Nephron (organoid): ENCODE results near the gene ZNF800.

Experiments
- H3K27ac Mint-ChIP-seq, 3 experiments: 2 replicates each; pipeline ENCODE4 v1.8.0; 2020; ENCODE audit warnings: mixed read lengths in 3 of 3, mild to moderate bottlenecking in 2 of 3, moderate library complexity in 1 of 3
- H3K27me3 Mint-ChIP-seq: 2 replicates; pipeline ENCODE4 v1.8.0; 2021; ENCODE audit warnings: low read depth, mild to moderate bottlenecking, moderate library complexity, mixed read lengths
- H3K36me3 Mint-ChIP-seq: 2 replicates; pipeline ENCODE4 v1.8.0; 2020; ENCODE audit warnings: low read depth, mixed read lengths
- H3K4me1 Mint-ChIP-seq: 2 replicates; pipeline ENCODE4 v1.8.0; 2020; ENCODE audit warnings: mixed read lengths
- H3K4me3 Mint-ChIP-seq, 3 experiments: 2 replicates each; pipeline ENCODE4 v1.8.0; 2020; ENCODE audit warnings: mild to moderate bottlenecking in 3 of 3, mixed read lengths in 3 of 3, moderate library complexity in 2 of 3
- H3K9me3 Mint-ChIP-seq: 2 replicates; pipeline ENCODE4 v1.8.0; 2020; ENCODE audit warnings: mixed read lengths
- CTCF ChIP-seq, 3 experiments: fragments of 200-600 bp; sonication (generic); IDR thresholded peaks; one replicate each; pipeline ENCODE4 v1.5.0; 2021; ENCODE audit warnings: antibody characterized with exemption in 3 of 3; ENCODE audit not compliant: unreplicated experiment in 3 of 3

The ZNF800 gene

GRCh38 chr7:127392182-127392565, 334 bp downstream of the ZNF800 start:
- H3K36me3 Mint-ChIP-seq: peaks cover 28% of the 10 kb centered on the region
- peaks cover 27% of the 10 kb centered on the region for H3K4me1 Mint-ChIP-seq
- no peak for TF ChIP-seq CTCF (IDR thresholded peaks at IDR 0.05; ENCODE audit: unreplicated experiment in 3 of 3)
- peak overlapping the region; percentile 90 to 100 (median 96) for H3K4me3 Mint-ChIP-seq
- peak overlapping the region; percentile 91 to 94 (median 93) for H3K27ac Mint-ChIP-seq
- peaks cover 23% of the 10 kb centered on the region for H3K27me3 Mint-ChIP-seq
- H3K9me3 Mint-ChIP-seq: no peaks in the 10 kb centered on the region

DNA sequence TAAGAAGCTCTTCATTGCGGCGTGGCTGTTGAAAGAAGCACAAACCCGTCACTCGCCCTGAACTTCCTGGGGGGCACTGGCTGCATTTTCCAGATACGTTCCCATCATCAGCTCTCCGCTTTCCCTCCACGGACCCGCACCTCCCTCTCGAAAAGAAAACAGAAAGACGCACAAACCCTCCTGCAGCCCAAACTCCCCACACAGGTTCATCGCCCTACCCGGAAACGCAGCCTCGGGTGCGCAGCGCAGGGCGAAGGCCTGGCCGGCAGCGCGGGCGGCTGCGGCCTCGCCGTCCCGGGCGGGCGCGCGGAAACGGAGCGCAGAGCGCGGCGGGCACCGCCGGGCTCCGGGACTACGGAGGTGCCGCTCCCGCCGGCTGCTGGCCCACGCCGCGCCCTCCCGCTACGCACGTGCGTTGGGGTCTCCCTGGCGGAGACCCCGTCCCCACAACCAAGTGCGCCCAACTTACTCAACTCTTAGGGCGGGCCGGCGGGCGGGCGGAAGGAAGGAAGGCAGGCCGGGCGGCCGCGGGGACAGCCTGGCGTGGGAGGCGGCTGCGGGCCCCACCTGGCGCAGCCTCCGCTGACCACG, 822 bp downstream of the ZNF800 start:
- Mint-ChIP-seq H3K36me3 (peaks cover 28% of the 10 kb centered on the region), H3K27me3 (peaks cover 23% of the 10 kb centered on the region), H3K27ac (peak overlapping the region; percentile 85 to 96 (median 95)), H3K4me1 (peaks cover 27% of the 10 kb centered on the region), H3K9me3 (no peaks in the 10 kb centered on the region), H3K4me3 (peak overlapping the region; percentile 90 to 100 (median 99))
- TF ChIP-seq CTCF (IDR thresholded peaks at IDR 0.05; ENCODE audit: unreplicated experiment in 3 of 3): no peak

- Mint-ChIP-seq H3K4me3 (peak overlapping the region; percentile 90 to 100 (median 99)), H3K27ac (peak overlapping the region; percentile 85 to 96 (median 95)), H3K9me3 (no peaks in the 10 kb centered on the region), H3K4me1 (peaks cover 27% of the 10 kb centered on the region), H3K27me3 (peaks cover 19% of the 10 kb centered on the region), H3K36me3 (peaks cover 28% of the 10 kb centered on the region)
- no peak for TF ChIP-seq CTCF (IDR thresholded peaks at IDR 0.05; ENCODE audit: unreplicated experiment in 3 of 3)
Measured at GRCh38 chr7:127390817-127391590, 1.5 kb downstream of the ZNF800 start.

- Mint-ChIP-seq H3K27me3 (peaks cover 12% of the 10 kb centered on the region), H3K36me3 (peaks cover 31% of the 10 kb centered on the region), H3K9me3 (no peaks in the 10 kb centered on the region), H3K4me1 (peaks cover 27% of the 10 kb centered on the region), H3K27ac (no peak overlapping the region), H3K4me3 (peak overlapping the region; percentile 90 to 100 (median 99))
- TF ChIP-seq CTCF (IDR thresholded peaks at IDR 0.05; ENCODE audit: unreplicated experiment in 3 of 3): no peak
Measured at GRCh38 chr7:127390186-127390816, 2.2 kb downstream of the ZNF800 start.

GRCh38 chr7:127389321-127389720, 3.2 kb downstream of the ZNF800 start:
- Mint-ChIP-seq H3K9me3 (no peaks in the 10 kb centered on the region), H3K36me3 (peaks cover 36% of the 10 kb centered on the region), H3K27ac (no peak overlapping the region), H3K27me3 (peaks cover 9% of the 10 kb centered on the region), H3K4me1 (peaks cover 27% of the 10 kb centered on the region), H3K4me3 (peak overlapping the region in 2 of 3 experiments; percentile 2 to 35)
- no peak for TF ChIP-seq CTCF (IDR thresholded peaks at IDR 0.05; ENCODE audit: unreplicated experiment in 3 of 3)
